ENCODE results near the gene CAPN11. TPM values are rescaled to one million over a fixed set of nuclear protein-coding genes. Genes with fewer than 3 reads are reported as not detected.

The CAPN11 gene
- total RNA-seq, 1 experiment from 2014 or later, result not detected

- no peaks in the 10 kb centered on the region for H3K27me3 ChIP-seq (ENCODE audit: insufficient read depth, low read length)
- intact Hi-C loops (cut with micrococcal nuclease), result no loop called here
- H3K4me3 ChIP-seq (replicated peaks in 1 of 2; ENCODE audit: low read depth in 1 of 2, low read length in 2 of 2), result no peak overlapping the region
- H3K9ac ChIP-seq (ENCODE audit: low read length), result no peak overlapping the region
- H3K27ac ChIP-seq (ENCODE audit: low read depth, low read length), result no peak overlapping the region
- no peaks in the 10 kb centered on the region for H3K9me3 ChIP-seq (ENCODE audit: control insufficient read depth in 1 of 2, insufficient read depth in 1 of 2, low read depth in 1 of 2, low read length in 2 of 2)
- ChIA-PET CTCF (no interaction called here), RAD21 (ENCODE audit: low non-redundant PET in 1 of 2, low total read pairs in 2 of 2, uncharacterized antibody in 2 of 2, unreplicated experiment in 2 of 2) (no interaction called here), POLR2A (no interaction called here)
- 0 out of 2 replicates have a peak overlapping the region, but pooled peaks have one; percentile 7 for H3K4me2 ChIP-seq (ENCODE audit: low read length)
- H4K20me1 ChIP-seq (ENCODE audit: insufficient read depth), result no peaks in the 10 kb centered on the region
- H3K79me2 ChIP-seq (ENCODE audit: insufficient read depth, low read length), result no peaks in the 10 kb centered on the region
- peak overlapping the region; percentile 74 for H2AFZ ChIP-seq (ENCODE audit: low read depth, low read length, poor library complexity, severe bottlenecking)
- DNase-seq (ENCODE audit: low read depth, low spot score) (no peak), ATAC-seq (no peak)
- TF ChIP-seq JUND (IDR thresholded peaks at IDR 0.05) (no peak), CEBPB (IDR thresholded peaks at IDR 0.05; ENCODE audit: low read depth) (no peak), SP1 (IDR thresholded peaks at IDR 0.05; ENCODE audit: low read depth) (no peak), SIN3A (IDR thresholded peaks at IDR 0.05; ENCODE audit: low read depth) (no peak), ELF1 (IDR thresholded peaks at IDR 0.05; ENCODE audit: borderline replicate concordance, low read depth) (no peak), YY1 (IDR thresholded peaks at IDR 0.05; ENCODE audit: extremely low read depth, insufficient replicate concordance, low read depth, low read length) (no peak), ZBTB33 (IDR thresholded peaks at IDR 0.05; ENCODE audit: extremely low read depth, insufficient replicate concordance, low read length) (no peak), EZH2phosphoT487 (IDR thresholded peaks at IDR 0.05; ENCODE audit: borderline replicate concordance) (no peak), ZFX (IDR thresholded peaks at IDR 0.05) (no peak), POLR2A (IDR thresholded peaks at IDR 0.05; ENCODE audit: borderline replicate concordance, extremely low read depth, insufficient read depth, insufficient read length) (no peak), ATF3 (IDR thresholded peaks at IDR 0.05) (no peak), EGR1 (IDR thresholded peaks at IDR 0.05; ENCODE audit: low read depth) (no peak), EZH2 (IDR thresholded peaks at IDR 0.05) (no peak), RAD21 (IDR thresholded peaks at IDR 0.05; ENCODE audit: low read depth) (no peak), CBX3 (IDR thresholded peaks at IDR 0.05; ENCODE audit: low read depth) (no peak)
- H3K36me3 ChIP-seq (ENCODE audit: control insufficient read depth in 1 of 2, insufficient read depth in 2 of 2, low read length in 2 of 2), result no peaks in the 10 kb centered on the region
- no peaks in the 10 kb centered on the region for H3K9me2 ChIP-seq (ENCODE audit: insufficient read depth)
- H3K4me1 ChIP-seq (ENCODE audit: control insufficient read depth in 1 of 2, insufficient read depth in 2 of 2, low read length in 2 of 2), result peaks cover 0 to 10% of the 10 kb centered on the region in 2 experiments; a peak in 2 of 4 replicates
- no TSS peak for BruUV-seq (replicated peaks)
Measured at GRCh38 chr6:44203955-44204354, 45.3 kb downstream of the CAPN11 start.

Data from HCT116 (cell line).